NCI-H526 treated with DMSO at 0.1 percent for 48 hours (cell line): ENCODE measurements around the gene ARRB1.
"Not testable (repeated sequence)": the region's sequence is repeated elsewhere in the genome, so short reads cannot be mapped to it uniquely, and the experiment has no call there.

Source experiments
- DNase-seq: peaks from one replicate; lab custom pipeline; 2025; lab: John Stamatoyannopoulos, UW

The ARRB1 gene

GRCh38 chr11:75351541-75351790 is at the start of gene ARRB1:
Gene ARRB1, minus strand, starts transcription at chr11:75351661. Its CDS starts 54 bp downstream, at chr11:75351607.
- DNase-seq, result no peak

- no peak for DNase-seq
Measured at GRCh38 chr11:75400146-75400865, 48.8 kb upstream of the ARRB1 start.

- DNase-seq, result peak; percentile 90
Measured at GRCh38 chr11:75399344-75400145, 48.1 kb upstream of the ARRB1 start, which contains the start of gene RPS3. Gene RPS3, plus strand, starts transcription at chr11:75399518. Its CDS starts 30 bp downstream, at chr11:75399548.

- no peak for DNase-seq
Measured at GRCh38 chr11:75398906-75399305, 47.4 kb upstream of the ARRB1 start.

- DNase-seq, result no peak
Measured at GRCh38 chr11:75394085-75394840, 42.8 kb upstream of the ARRB1 start.

GRCh38 chr11:75389925-75390324 is 38.5 kb upstream of the ARRB1 start:
- DNase-seq, result no peak

- no peak for DNase-seq
Measured at GRCh38 chr11:75389276-75389605, 37.8 kb upstream of the ARRB1 start.

GRCh38 chr11:75388386-75389275 is 37.2 kb upstream of the ARRB1 start:
- DNase-seq, result peak; percentile 79

GRCh38 chr11:75387736-75388294 is 36.4 kb upstream of the ARRB1 start:
- no peak for DNase-seq

GRCh38 chr11:75386942-75387630 is 35.6 kb upstream of the ARRB1 start:
- DNase-seq, result no peak

- peak; percentile 60 for DNase-seq
Measured at GRCh38 chr11:75384438-75385080, 33.1 kb upstream of the ARRB1 start.

GRCh38 chr11:75383246-75383645 is 31.8 kb upstream of the ARRB1 start:
- DNase-seq, result no peak

- DNase-seq, result no peak
Measured at GRCh38 chr11:75380716-75381420, 29.4 kb upstream of the ARRB1 start.

- DNase-seq, result no peak
Measured at GRCh38 chr11:75380245-75380644, 28.8 kb upstream of the ARRB1 start.

- DNase-seq, result not testable (repeated sequence)
Measured at GRCh38 chr11:75378776-75379175, 27.3 kb upstream of the ARRB1 start.

GRCh38 chr11:75376175-75376574 is 24.7 kb upstream of the ARRB1 start:
- no peak for DNase-seq

- DNase-seq, result no peak
Measured at GRCh38 chr11:75375626-75376025, 24.2 kb upstream of the ARRB1 start.

- DNase-seq, result no peak
Measured at GRCh38 chr11:75374646-75375045, 23.2 kb upstream of the ARRB1 start.

- no peak for DNase-seq
Measured at GRCh38 chr11:75373201-75373600, 21.7 kb upstream of the ARRB1 start.
